ENCODE measurements around the gene TAS2R42.

The TAS2R42 gene

DNA sequence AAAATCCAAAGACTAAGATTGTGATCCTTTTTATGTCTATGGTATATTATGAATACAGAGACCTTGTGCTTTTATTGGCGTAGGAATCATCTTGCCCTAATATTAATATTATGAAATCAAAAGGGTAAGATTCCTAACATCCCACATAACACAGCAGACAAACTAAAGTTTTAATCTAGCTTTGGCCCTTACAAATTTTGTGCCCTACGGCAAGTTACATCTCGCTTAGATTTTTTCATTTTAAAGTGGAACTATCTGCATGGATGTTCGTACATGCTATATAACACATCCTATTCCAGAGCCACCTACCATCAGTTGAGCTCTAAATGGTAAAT lies 16.0 kb downstream of the TAS2R42 start:
- TF ChIP-seq JUND (IDR thresholded peaks at IDR 0.05; ENCODE audit: low read depth) = no peak
- DNase-seq (ENCODE audit: low read depth in 1 of 2, low spot score in 1 of 2) = no peak
- in situ Hi-C loops (cut with HindIII; ENCODE audit: low pct_unique_long_range_greater_than_20kb, low sequenced_read_pairs) = no loop called here

DNA sequence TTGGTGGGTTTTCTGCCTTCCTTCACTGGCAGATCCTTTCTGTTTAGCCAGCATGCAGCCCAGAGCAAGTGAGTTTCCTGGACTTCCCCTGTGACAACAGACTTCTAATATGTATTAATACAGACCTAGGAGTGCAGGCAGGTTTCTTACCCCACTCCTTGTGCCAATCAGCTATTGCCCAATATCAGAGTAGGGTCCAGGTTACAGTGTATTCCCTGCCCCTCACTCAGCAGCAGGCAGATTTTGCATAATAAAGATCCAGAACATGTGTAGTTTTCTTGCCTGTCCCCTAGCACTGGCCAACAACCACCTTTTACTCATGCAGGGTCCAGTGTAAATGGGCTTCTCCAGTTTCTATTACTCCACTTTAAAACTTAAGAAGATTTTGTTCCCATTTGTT lies 20.4 kb downstream of the TAS2R42 start:
- in situ Hi-C loops (cut with HindIII; ENCODE audit: low pct_unique_long_range_greater_than_20kb, low sequenced_read_pairs) = no loop called here
- no peak for TF ChIP-seq JUND (IDR thresholded peaks at IDR 0.05; ENCODE audit: low read depth)
- no peak for DNase-seq (ENCODE audit: low read depth in 1 of 2, low spot score in 1 of 2)

DNA sequence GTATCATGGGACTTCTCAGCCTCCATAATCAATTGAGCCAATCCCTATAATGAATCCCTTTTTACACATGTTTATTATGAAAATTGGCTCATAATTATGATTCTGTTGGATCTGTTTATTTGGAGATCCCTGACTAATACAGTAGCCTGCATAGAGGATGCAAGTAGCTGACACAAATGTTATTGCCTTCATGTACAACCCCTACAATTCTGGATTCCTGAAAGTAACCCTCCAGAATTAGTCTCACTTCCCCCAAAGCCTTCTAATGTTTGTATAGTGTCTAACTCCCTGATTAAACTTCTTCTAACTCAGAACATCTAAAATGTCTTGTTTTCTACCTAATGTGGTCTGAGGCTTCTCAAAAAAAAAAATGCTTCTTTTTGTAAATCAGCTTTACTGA lies 22.4 kb downstream of the TAS2R42 start:
- in situ Hi-C loops (cut with HindIII; ENCODE audit: low pct_unique_long_range_greater_than_20kb, low sequenced_read_pairs) = no loop called here
- no peak for TF ChIP-seq JUND (IDR thresholded peaks at IDR 0.05; ENCODE audit: low read depth)
- no peak for DNase-seq (ENCODE audit: low read depth in 1 of 2, low spot score in 1 of 2)

DNA sequence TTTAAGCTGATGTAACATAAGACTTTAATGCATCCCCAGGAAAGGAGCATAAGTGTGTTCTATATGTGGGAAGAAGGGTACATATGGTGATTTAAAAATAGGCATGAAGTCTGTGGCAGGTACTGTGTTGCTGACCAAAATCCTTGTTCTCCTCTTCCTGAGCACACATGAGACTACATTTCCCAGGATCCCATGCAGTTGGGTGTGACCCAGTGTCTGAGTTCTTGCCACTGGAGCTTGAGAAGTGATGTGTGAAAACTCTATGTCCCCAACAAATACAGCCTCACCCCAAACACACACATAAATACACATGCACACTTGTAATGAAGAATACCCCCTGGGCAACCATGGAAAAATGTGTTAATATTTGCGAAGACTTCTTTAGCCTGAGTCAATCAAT lies 24.2 kb downstream of the TAS2R42 start:
- DNase-seq (ENCODE audit: low read depth in 1 of 2, low spot score in 1 of 2) = no peak
- TF ChIP-seq JUND (IDR thresholded peaks at IDR 0.05; ENCODE audit: low read depth) = no peak
- in situ Hi-C loops (cut with HindIII; ENCODE audit: low pct_unique_long_range_greater_than_20kb, low sequenced_read_pairs) = no loop called here

DNA sequence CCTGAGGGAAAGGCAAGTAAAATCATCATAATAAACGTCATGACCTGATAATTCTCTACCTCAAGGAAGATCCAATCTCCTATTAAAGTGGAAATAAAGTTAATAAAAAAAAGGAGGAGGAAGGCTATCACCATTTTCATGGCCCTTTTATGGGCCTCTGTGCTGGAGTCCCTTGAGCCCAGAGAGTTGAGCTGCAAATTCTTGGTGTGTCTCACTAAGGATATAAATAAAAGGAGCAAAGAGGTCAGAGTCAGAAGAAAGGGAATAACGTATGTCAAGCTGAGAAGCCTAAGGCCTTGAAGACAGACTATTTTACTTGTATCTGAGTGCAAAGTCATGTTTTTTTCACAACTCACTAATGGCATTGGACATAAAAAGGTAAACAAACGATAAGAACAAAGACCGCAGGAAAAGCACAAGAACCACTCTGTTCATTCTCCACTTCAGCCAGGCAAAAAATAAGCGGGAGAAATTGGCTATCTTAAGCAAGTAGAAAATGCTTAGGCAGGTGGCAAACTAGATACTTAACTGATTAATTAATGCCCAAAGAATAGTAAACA lies 27.8 kb downstream of the TAS2R42 start:
- TF ChIP-seq JUND (IDR thresholded peaks at IDR 0.05; ENCODE audit: low read depth) = no peak
- in situ Hi-C loops (cut with HindIII; ENCODE audit: low pct_unique_long_range_greater_than_20kb, low sequenced_read_pairs) = no loop called here
- no peak for DNase-seq (ENCODE audit: low read depth in 1 of 2, low spot score in 1 of 2)

DNA sequence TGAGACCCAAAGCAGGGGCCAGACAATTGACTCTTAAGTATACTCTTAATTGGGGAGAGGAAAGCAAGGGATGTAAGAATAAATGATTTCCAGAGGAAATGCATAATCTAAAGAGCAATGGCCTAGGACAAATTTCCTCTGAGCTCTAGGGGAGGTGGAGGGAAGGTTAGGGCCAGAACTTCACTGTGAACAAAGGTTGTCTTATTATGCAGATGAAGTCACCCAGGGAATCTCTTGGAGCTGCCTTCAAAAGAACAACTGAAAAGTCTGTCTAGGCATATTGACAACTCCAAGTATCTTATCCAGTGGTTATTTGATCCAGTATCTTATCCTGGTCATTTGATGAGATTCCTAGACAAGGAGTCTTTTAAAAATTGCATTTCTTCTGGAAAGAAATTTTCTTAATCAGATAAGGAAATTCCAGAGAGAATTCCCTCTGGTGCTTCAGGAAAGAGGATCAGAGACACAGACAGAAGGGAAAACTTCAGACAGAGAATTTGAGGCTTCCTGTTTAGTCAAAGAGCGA lies 32.3 kb downstream of the TAS2R42 start:
- no peak for TF ChIP-seq JUND (IDR thresholded peaks at IDR 0.05; ENCODE audit: low read depth)
- in situ Hi-C loops (cut with HindIII; ENCODE audit: low pct_unique_long_range_greater_than_20kb, low sequenced_read_pairs) = no loop called here

DNA sequence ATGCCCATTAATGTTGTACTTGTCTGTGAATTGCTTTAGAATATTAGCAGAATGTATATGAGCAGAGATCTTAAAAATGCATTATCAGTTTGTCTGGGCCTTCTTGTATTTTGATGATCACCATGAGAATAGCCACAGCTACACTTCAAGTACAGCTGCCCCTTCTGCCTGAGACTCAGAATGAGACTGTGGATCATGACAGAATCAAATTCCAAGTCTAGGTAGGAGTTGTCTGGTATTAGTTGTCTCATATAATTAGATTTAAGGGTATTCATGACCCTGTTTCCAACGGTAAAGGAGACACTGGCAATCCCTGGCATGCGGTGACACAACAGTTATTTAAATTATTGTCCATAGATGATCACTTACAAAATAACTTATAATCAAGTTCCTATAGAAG lies 34.0 kb downstream of the TAS2R42 start:
- in situ Hi-C loops (cut with HindIII; ENCODE audit: low pct_unique_long_range_greater_than_20kb, low sequenced_read_pairs) = no loop called here
- no peak for DNase-seq (ENCODE audit: low read depth in 1 of 2, low spot score in 1 of 2)
- TF ChIP-seq JUND (IDR thresholded peaks at IDR 0.05; ENCODE audit: low read depth) = no peak

More for the DNA sequence above, 32.3 kb downstream of the TAS2R42 start:
- DNase-seq (ENCODE audit: low read depth in 1 of 2, low spot score in 1 of 2) = no peak

DNA sequence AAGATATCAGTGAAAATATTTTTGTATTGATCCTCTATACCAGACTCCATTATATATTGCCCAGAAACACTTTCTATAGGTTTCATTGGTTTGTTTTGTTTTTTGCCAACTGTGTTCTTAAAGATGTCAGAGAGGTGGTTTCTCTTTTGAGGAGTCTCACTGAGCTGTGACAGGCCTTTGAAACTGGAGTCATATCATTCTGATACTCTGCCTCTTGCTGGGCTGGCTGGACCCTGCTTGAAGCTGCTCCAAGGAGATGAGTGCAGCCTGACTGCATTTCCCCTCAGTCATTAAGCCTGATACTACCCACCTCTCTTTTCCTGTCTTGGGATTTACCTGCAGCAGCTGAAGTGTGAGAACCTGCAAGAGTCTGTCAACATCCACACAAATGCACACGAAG lies 35.9 kb downstream of the TAS2R42 start:
- DNase-seq (ENCODE audit: low read depth in 1 of 2, low spot score in 1 of 2) = no peak
- in situ Hi-C loops (cut with HindIII; ENCODE audit: low pct_unique_long_range_greater_than_20kb, low sequenced_read_pairs) = no loop called here
- TF ChIP-seq JUND (IDR thresholded peaks at IDR 0.05; ENCODE audit: low read depth) = no peak

DNA sequence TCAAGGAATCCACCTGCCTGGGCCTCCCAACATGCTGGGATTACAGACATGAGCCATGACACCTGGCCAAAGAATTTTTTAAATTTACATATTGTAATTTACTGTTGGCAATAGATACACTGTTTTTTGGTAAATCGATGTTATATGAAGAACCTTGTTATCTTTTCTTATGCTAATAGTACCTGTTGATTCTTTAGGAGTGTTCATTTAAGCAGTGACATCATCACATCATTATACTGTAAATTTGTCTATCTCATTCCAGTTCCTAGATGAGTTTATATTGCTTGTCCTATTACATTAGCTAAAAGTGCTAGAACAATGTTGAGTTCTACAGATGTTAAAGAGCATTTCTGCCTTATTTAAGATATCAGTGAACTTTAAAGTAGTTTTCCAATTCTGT lies 39.3 kb downstream of the TAS2R42 start:
- in situ Hi-C loops (cut with HindIII; ENCODE audit: low pct_unique_long_range_greater_than_20kb, low sequenced_read_pairs) = no loop called here
- TF ChIP-seq JUND (IDR thresholded peaks at IDR 0.05; ENCODE audit: low read depth) = no peak
- DNase-seq (ENCODE audit: low read depth in 1 of 2, low spot score in 1 of 2) = no peak

DNA sequence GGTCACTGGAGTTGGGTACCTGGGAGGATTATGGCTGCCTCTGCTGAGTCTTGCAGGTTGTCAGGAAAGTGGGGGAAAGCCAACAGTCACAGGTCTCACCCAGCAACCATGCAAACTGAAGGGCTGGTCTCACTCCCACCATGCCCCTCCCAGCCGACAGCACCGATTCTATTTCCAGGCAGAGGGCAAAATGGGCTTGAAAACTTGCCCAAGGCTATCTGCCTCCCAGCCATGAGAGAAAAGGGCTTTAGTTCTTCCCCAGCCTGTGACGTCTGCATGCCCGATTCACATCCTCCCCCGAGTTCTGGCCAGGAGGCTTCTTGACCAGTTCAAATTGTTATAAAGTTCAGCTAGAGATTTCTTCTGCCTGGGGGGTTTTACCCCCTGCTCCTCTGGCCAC lies 42.4 kb downstream of the TAS2R42 start:
- no peak for DNase-seq (ENCODE audit: low read depth in 1 of 2, low spot score in 1 of 2)
- in situ Hi-C loops (cut with HindIII; ENCODE audit: low pct_unique_long_range_greater_than_20kb, low sequenced_read_pairs) = no loop called here
- no peak for TF ChIP-seq JUND (IDR thresholded peaks at IDR 0.05; ENCODE audit: low read depth)

DNA sequence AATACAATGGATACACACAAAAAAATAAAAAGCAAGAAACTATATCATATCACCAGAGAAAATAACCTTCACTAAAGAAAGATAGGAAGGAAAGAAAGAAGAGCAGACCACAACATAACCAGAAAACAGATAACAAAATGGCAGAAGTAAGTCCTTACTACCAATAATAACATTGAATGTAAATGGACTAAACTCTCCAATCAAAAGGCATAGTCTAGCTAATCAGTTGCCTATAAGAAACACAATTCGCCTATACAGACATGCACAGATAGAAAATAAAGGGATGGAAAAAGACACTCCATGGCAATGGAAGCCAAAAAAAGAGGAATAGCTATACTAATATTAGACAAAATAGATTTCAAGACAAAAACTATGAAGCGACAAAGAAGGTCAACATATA lies 43.4 kb downstream of the TAS2R42 start:
- in situ Hi-C loops (cut with HindIII; ENCODE audit: low pct_unique_long_range_greater_than_20kb, low sequenced_read_pairs) = no loop called here
- TF ChIP-seq JUND (IDR thresholded peaks at IDR 0.05; ENCODE audit: low read depth) = no peak
- DNase-seq (ENCODE audit: low read depth in 1 of 2, low spot score in 1 of 2) = no peak

DNA sequence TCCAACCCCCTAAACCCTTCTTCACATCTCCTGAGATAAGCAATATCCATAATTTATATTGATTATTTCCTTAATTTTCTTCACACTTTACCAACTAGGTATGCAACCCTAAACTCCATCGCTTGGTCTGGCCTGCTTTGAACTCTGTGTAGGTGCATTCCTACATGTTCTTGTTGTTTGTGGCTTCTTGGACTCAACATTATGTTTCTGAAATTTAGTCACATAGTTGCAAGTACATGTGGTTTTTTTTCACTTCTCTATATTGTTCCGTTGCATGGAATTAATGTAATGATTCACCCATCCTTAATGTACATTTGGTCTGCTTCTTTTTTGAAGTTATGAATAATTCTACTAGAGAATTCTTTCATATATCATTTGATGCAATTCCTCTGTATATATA lies 50.7 kb downstream of the TAS2R42 start:
- TF ChIP-seq JUND (IDR thresholded peaks at IDR 0.05; ENCODE audit: low read depth) = no peak
- in situ Hi-C loops (cut with HindIII; ENCODE audit: low pct_unique_long_range_greater_than_20kb, low sequenced_read_pairs) = no loop called here
- DNase-seq (ENCODE audit: low read depth in 1 of 2, low spot score in 1 of 2) = no peak

Measured in T47D (cell line).